Stimulated activated CD8-positive, alpha-beta memory T cell treated with anti-CD3 and anti-CD28 coated beads, Interleukin-4, amount 100 ng/mL, for 4 hours (primary cell): ENCODE results near the gene SCYGR1.
"Not testable (repeated sequence)": the region's sequence is repeated elsewhere in the genome, so short reads cannot be mapped to it uniquely, and the experiment has no call there.

Experiments used
- DNase-seq, 2 donors: peaks; one replicate each; pipeline ENCODE4 v3.0.0-alpha.2; 2020; ENCODE audit warnings: low read depth in 2 of 2, low spot score in 1 of 2

Gene SCYGR1

GRCh38 chr2:227370791-227371312 is 16.9 kb downstream of the SCYGR1 start:
- no peak for DNase-seq

- DNase-seq = no peak
These were observed 17.7 kb downstream of the SCYGR1 start for GRCh38 chr2:227370092-227370491.

DNA sequence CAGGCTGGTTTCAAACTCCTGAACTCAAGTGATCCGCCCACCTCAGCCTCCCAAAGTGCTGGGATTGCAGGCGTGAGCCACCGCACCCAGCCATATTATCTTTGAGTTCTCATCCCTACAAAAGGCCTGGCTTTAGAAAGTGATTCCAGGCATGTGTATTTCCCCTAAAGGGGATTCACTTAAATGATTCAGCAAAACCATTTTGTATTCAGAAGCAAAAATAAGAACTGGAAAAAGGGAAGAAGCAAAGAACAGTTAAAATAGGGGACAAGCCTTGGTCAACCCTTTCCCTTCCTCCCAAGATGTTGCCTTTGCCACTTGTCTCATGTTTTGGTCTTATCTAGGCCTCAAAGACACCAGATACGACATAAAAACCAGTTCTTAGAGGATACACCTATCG is 19.2 kb downstream of the SCYGR1 start:
- DNase-seq = no peak

GRCh38 chr2:227367427-227367795 is 20.3 kb downstream of the SCYGR1 start:
- no peak for DNase-seq

DNA sequence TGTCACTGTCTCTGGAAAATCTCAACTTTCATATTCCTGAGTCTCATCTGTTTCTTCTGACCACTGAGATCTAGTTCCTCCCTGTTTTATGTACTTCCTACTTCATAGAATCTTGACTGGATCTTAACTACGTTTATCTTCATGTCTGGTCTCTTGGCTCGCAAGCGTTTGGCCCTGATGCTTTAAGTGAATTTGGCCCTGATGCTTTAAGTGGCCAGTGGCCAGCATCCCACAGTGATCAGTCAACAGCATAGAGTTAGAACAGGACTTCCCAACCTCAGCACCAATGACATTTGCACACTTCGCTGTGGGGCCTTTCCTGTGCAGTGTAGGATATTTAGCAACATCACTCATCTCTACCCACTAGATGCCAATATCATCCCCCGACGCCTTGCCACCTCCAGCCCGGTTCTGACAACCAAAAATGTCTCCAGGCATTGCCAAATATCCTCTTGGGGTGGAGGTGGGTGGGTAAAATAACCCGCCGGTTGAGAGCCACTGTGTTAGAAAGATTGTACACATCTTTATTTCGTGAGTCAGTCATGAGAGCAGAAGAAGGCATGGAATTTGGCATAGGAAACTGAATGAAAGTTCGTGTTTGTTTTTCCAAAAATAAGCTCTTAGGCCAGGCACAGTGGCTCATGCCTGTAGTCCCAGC is 20.9 kb downstream of the SCYGR1 start:
- no peak for DNase-seq

DNA sequence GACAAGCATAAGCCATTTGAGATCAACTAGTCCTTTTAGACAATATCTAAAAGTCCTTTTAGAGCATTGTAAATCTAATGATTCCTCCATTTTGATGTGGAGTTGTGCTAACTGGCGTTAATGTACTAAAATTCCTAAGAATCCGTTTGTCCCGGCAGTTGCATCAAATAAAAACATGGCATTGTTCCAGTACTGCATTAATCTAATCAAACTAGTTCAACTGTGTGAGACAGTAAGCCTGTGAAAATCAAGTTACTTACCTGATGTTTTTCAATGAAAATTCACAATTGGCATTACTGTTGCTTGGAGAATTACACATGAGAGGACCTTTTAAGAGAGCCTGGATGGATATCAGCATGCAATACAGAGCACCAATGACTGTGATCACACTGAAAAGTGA is 21.9 kb downstream of the SCYGR1 start:
- DNase-seq = no peak

DNA sequence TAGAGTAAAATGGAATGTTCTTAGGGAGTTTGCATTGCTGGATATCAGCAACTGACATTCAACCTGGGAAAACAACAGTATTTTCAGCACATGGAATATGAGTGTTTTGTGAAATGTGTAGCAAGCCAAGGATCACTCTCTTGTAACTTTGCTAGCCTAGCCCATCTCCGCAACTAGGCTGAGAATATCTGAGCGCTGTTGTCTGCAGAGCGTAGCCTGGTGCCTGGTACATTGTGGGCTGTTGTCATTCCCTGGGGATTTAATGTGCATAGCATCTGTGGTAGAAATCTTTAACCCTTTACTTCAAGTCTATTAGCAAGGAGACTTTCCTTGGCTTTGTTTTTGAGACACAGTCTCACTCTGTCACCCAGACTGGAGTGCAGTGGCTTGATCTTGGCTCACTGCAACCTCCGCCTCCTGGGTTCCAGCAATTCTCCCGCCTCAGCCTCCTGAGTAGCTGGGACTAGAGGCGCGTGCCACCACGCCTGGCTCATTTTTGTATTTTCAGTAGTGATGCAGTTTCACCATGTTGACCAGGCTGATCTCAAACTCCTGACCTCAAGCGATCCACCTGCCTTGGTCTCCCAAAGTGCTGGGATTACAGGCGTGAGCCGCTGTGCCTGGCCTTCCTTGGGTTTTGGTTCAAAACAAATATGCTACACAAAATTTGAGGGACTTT is 23.0 kb downstream of the SCYGR1 start:
- DNase-seq = not testable (repeated sequence)

DNA sequence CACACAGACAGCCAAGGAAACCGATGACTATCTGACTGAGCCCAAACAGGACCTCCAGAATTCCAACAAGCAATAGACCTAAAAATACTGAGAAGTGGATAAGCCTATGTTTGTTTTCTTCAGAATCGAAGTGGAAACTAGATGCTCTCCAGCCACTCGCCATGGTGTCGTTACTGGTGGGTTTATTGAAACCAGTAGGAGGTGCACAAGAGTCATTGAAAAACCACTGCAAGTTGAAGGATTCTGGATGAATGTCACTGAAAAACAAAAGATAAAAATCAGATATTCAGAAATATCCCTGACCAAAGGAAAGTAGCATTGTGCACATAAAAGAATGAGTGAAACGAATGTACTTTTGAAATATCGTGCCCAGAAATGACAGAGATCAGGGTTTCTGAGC is 24.0 kb downstream of the SCYGR1 start:
- no peak for DNase-seq

DNA sequence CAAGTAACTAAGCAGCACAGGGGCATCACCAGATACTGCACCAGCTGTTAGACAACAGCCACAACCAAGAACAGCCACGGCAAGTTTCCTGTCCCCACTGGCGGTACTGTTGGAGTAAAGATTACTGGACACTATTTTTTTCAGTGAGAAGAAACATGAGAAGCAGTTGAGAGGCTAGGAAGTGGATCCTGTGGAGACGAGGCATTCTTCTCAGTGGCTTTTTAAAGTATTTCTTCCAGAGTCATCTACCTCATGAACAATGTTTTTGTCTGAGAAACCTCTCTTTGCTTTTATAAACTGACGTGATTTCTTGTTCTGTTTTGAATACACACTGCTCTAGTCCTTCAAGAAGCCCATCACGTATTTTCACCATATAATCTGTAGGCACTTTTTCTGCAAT is 27.4 kb downstream of the SCYGR1 start:
- DNase-seq = no peak

- no peak for DNase-seq
These were observed 36.1 kb downstream of the SCYGR1 start for GRCh38 chr2:227351639-227352038.

DNA sequence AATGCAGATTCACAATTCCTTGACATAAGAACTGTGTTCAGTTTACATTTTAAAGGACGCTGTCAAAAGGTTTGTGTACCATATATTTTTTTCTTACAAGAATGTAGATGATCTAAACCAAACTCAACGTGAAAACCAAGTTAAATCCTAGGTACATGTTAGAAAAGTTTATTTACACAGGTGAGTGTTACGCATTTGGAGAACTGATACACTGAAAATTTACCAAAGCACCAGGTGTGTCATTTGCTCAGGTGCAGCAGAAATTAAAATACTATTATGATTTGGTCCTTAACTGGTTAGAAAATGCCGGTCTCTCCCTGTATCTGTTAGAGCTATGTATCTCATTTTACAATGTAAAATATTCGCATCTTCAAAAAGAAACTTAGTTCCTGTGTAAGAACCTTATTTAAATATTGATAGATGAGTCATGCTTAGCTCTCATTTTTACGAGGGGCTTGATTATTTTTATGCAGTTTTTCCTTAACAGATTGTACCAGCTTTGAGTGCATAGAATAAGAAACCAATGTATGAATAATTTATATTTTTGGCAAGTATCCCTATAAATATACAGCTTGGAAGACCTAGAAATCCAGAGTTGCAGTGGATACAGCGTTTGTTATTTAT is 37.6 kb downstream of the SCYGR1 start:
- no peak for DNase-seq

DNA sequence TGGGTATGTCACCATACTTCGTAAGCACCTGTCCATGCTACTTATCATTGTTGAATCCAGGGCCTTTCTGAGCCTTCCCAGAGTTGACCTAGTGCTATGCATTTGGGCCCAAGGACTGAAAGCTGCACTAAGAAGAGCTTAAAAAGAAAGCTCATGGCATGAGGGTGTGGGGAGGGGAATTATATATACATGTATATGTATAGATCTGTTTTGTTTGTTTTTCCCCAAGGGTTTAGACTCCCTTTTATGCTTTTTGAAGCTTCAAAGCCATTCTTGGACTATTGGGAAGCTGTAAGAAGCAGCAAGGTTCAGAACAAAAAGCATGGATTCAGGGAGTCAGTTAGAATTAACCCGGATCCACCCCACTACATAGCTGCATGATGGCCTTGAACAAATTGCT is 39.4 kb downstream of the SCYGR1 start:
- DNase-seq = no peak

- DNase-seq = no peak
These were observed 40.6 kb downstream of the SCYGR1 start for GRCh38 chr2:227347117-227347516.

DNA sequence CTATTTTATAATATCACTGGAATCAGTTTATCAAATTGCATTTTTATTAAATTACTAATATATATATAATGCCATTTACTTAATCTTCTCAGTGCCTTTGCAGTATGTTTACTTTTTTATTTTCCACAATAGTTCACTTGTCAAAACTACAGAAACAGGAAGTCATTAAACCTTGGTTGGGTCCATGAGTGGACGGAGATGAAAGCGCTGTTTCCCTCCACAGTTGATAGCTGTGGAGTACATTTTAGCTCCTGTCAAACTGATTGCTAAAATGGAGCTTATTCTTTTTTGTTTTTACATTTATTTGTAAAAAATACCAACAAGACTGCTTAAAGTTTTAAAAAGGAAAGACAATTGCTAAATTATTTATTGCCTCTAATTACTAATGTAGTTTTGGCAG is 43.5 kb downstream of the SCYGR1 start:
- DNase-seq = no peak

DNA sequence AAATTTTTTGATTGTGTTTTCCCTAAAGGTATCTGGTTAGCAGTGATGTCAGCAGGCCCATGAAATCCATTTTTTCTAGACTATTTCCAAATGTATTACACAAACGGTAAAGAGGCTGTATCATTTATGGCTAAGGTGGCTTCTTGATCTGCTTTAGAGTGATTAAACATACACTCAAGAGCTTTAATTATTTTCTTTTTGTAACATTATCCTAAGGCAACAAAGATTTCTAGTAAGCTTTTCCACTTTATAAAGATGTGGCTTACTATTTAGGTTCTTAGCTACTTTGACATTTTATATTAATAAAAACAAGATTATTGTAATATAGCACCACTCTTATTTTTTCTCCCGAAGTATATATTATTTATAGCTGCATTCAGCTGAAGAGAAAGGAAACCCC is 46.2 kb downstream of the SCYGR1 start:
- no peak for DNase-seq

- no peak for DNase-seq
These were observed 47.6 kb downstream of the SCYGR1 start for GRCh38 chr2:227340106-227340505.

GRCh38 chr2:227339098-227339599 is 48.6 kb downstream of the SCYGR1 start:
- no peak for DNase-seq
